NCI-H2081 treated with DMSO at 0.1 percent for 48 hours (cell line): ENCODE measurements around the gene SLC4A9.

ENCODE experiments used
- DNase-seq: peaks from one replicate; lab custom pipeline; 2025; lab: John Stamatoyannopoulos, UW

Gene SLC4A9

GRCh38 chr5:140360101-140360500 is at the start of gene SLC4A9:
TSS of gene SLC4A9 (plus strand) at chr5:140360194. CDS start at chr5:140360237, 43 bp downstream.
- no peak for DNase-seq

- no peak for DNase-seq
Observed at GRCh38 chr5:140310434-140310833, 49.6 kb upstream of the SLC4A9 start.

- no peak for DNase-seq
Observed at GRCh38 chr5:140311011-140311467, 49.0 kb upstream of the SLC4A9 start.

- no peak for DNase-seq
Observed at GRCh38 chr5:140312067-140312790, 47.8 kb upstream of the SLC4A9 start.

- DNase-seq, result no peak
Observed at GRCh38 chr5:140312791-140313189, 47.2 kb upstream of the SLC4A9 start.

- no peak for DNase-seq
Observed at GRCh38 chr5:140317859-140318258, 42.1 kb upstream of the SLC4A9 start.

GRCh38 chr5:140318792-140319191 is 41.2 kb upstream of the SLC4A9 start:
- no peak for DNase-seq

GRCh38 chr5:140319833-140320232 is 40.2 kb upstream of the SLC4A9 start:
- no peak for DNase-seq

GRCh38 chr5:140321796-140322195 is 38.2 kb upstream of the SLC4A9 start:
- no peak for DNase-seq

GRCh38 chr5:140322751-140323731 is 37.0 kb upstream of the SLC4A9 start:
- DNase-seq, result no peak

GRCh38 chr5:140324041-140324600 is 35.9 kb upstream of the SLC4A9 start:
- DNase-seq, result no peak

GRCh38 chr5:140324617-140325241 is 35.3 kb upstream of the SLC4A9 start:
- no peak for DNase-seq

- DNase-seq, result no peak
Observed at GRCh38 chr5:140325486-140325885, 34.5 kb upstream of the SLC4A9 start.

- DNase-seq, result no peak
Observed at GRCh38 chr5:140327589-140327988, 32.4 kb upstream of the SLC4A9 start.

GRCh38 chr5:140328036-140328764 is 31.8 kb upstream of the SLC4A9 start:
- DNase-seq, result no peak

GRCh38 chr5:140329739-140330481 is 30.1 kb upstream of the SLC4A9 start:
- no peak for DNase-seq

- DNase-seq, result no peak
Observed at GRCh38 chr5:140331638-140332037, 28.4 kb upstream of the SLC4A9 start.

GRCh38 chr5:140336388-140336787 is 23.6 kb upstream of the SLC4A9 start:
- no peak for DNase-seq

- no peak for DNase-seq
Observed at GRCh38 chr5:140337880-140338279, 22.1 kb upstream of the SLC4A9 start.

- no peak for DNase-seq
Observed at GRCh38 chr5:140338336-140338735, 21.7 kb upstream of the SLC4A9 start.

- no peak for DNase-seq
Observed at GRCh38 chr5:140338908-140339307, 21.1 kb upstream of the SLC4A9 start.
